ENCODE results near the gene CD84. TPM values are rescaled to one million over a fixed set of nuclear protein-coding genes. Genes with fewer than 3 reads are reported as not detected.
A peak's percentile ranks its signal among the peaks of the same experiment; 100 is the strongest.
"Not testable (repeated sequence)": the region's sequence is repeated elsewhere in the genome, so short reads cannot be mapped to it uniquely, and the experiment has no call there.

CD84 gene
- total RNA-seq, 1 experiment from 2014 or later = not detected

GRCh38 chr1:160534823-160535605 is 44.3 kb downstream of the CD84 start:
- intact Hi-C loops (cut with micrococcal nuclease) = no loop called here
- no TSS peak for BruUV-seq (replicated peaks)
- no peaks in the 10 kb centered on the region for H4K20me1 ChIP-seq (ENCODE audit: low read length)
- H3K4me1 ChIP-seq (ENCODE audit: insufficient read depth, low read length) = no peaks in the 10 kb centered on the region
- POLR2A ChIA-PET (ENCODE audit: unreplicated experiment) = no interaction called here
- CTCF ChIA-PET = no interaction called here
- no peaks in the 10 kb centered on the region for H3F3A ChIP-seq (ENCODE audit: low read length, unreplicated experiment)
- H3K9me3 ChIP-seq (ENCODE audit: low read length) = peaks cover 13% of the 10 kb centered on the region
- no peak overlapping the region for H3K9ac ChIP-seq (ENCODE audit: low read length)
- H3K27ac ChIP-seq (ENCODE audit: low read length) = no peak overlapping the region
- no peaks in the 10 kb centered on the region for H3K36me3 ChIP-seq (ENCODE audit: low read depth, low read length)
- TF ChIP-seq CTCF (conservative IDR thresholded peaks at IDR 0.05; ENCODE audit: low read depth, low read length) = peak; percentile 32; the same call in 1 of the 2 replicates
- no peak for TF ChIP-seq EZH2phosphoT487 (IDR thresholded peaks at IDR 0.05; ENCODE audit: borderline replicate concordance, low read length)
- no peak for TF ChIP-seq EZH2 (IDR thresholded peaks at IDR 0.05; ENCODE audit: low read length, unreplicated experiment)
- H3K4me3 ChIP-seq (ENCODE audit: low read length) = no peak overlapping the region
- H3K4me2 ChIP-seq (ENCODE audit: low read length) = no peak overlapping the region
- no peaks in the 10 kb centered on the region for H3K79me2 ChIP-seq (ENCODE audit: low read length)
- peaks cover 34% of the 10 kb centered on the region for H3K27me3 ChIP-seq (ENCODE audit: low read length)
- no peaks in the 10 kb centered on the region for H3K9me2 ChIP-seq (replicated peaks; ENCODE audit: low read length)
- ATAC-seq (no peak), DNase-seq (no peak)
- no peak overlapping the region for H2AFZ ChIP-seq (ENCODE audit: low read length)

GRCh38 chr1:160532557-160532813 is 46.8 kb downstream of the CD84 start:
- POLR2A ChIA-PET (ENCODE audit: unreplicated experiment); H3K4me3 ChIP-seq (ENCODE audit: low read length); H3K27ac ChIP-seq (ENCODE audit: low read length); H3K9ac ChIP-seq (ENCODE audit: low read length); H3K79me2 ChIP-seq (ENCODE audit: low read length); H3K36me3 ChIP-seq (ENCODE audit: low read depth, low read length); intact Hi-C loops (cut with micrococcal nuclease); DNase-seq; H3F3A ChIP-seq (ENCODE audit: low read length, unreplicated experiment); H3K4me2 ChIP-seq (ENCODE audit: low read length); H3K4me1 ChIP-seq (ENCODE audit: insufficient read depth, low read length); H3K9me2 ChIP-seq (replicated peaks; ENCODE audit: low read length); CTCF ChIA-PET; ATAC-seq; H2AFZ ChIP-seq (ENCODE audit: low read length); H4K20me1 ChIP-seq (ENCODE audit: low read length); BruUV-seq (replicated peaks): not testable (repeated sequence)
- peaks cover 13% of the 10 kb centered on the region for H3K9me3 ChIP-seq (ENCODE audit: low read length)
- peaks cover 40% of the 10 kb centered on the region for H3K27me3 ChIP-seq (ENCODE audit: low read length)

GRCh38 chr1:160531809-160532556 is 47.3 kb downstream of the CD84 start:
- H3K4me2 ChIP-seq (ENCODE audit: low read length); H3K9me2 ChIP-seq (replicated peaks; ENCODE audit: low read length); CTCF ChIA-PET; H3K4me1 ChIP-seq (ENCODE audit: insufficient read depth, low read length); H2AFZ ChIP-seq (ENCODE audit: low read length); H3K9ac ChIP-seq (ENCODE audit: low read length); DNase-seq; BruUV-seq (replicated peaks); H3F3A ChIP-seq (ENCODE audit: low read length, unreplicated experiment); intact Hi-C loops (cut with micrococcal nuclease); H3K27ac ChIP-seq (ENCODE audit: low read length); ATAC-seq; H3K4me3 ChIP-seq (ENCODE audit: low read length); H3K79me2 ChIP-seq (ENCODE audit: low read length); POLR2A ChIA-PET (ENCODE audit: unreplicated experiment); H3K36me3 ChIP-seq (ENCODE audit: low read depth, low read length); H4K20me1 ChIP-seq (ENCODE audit: low read length): not testable (repeated sequence)
- peaks cover 35% of the 10 kb centered on the region for H3K27me3 ChIP-seq (ENCODE audit: low read length)
- H3K9me3 ChIP-seq (ENCODE audit: low read length) = peaks cover 13% of the 10 kb centered on the region

- CTCF ChIA-PET; H3K36me3 ChIP-seq (ENCODE audit: low read depth, low read length): not testable (repeated sequence)
Measured at GRCh38 chr1:160529401-160529952, 49.8 kb downstream of the CD84 start.

GRCh38 chr1:160523789-160524188 is 55.5 kb downstream of the CD84 start:
- H3K9ac ChIP-seq (ENCODE audit: low read length); DNase-seq; H3K36me3 ChIP-seq (ENCODE audit: low read depth, low read length); H4K20me1 ChIP-seq (ENCODE audit: low read length); H3F3A ChIP-seq (ENCODE audit: low read length, unreplicated experiment); H3K4me3 ChIP-seq (ENCODE audit: low read length); H2AFZ ChIP-seq (ENCODE audit: low read length); H3K9me3 ChIP-seq (ENCODE audit: low read length); POLR2A ChIA-PET (ENCODE audit: unreplicated experiment); H3K9me2 ChIP-seq (replicated peaks; ENCODE audit: low read length); ATAC-seq; H3K27me3 ChIP-seq (ENCODE audit: low read length); H3K4me2 ChIP-seq (ENCODE audit: low read length); intact Hi-C loops (cut with micrococcal nuclease); BruUV-seq (replicated peaks); H3K79me2 ChIP-seq (ENCODE audit: low read length); H3K4me1 ChIP-seq (ENCODE audit: insufficient read depth, low read length); H3K27ac ChIP-seq (ENCODE audit: low read length): not testable (repeated sequence)
- CTCF ChIA-PET = interaction anchor here (0.6 kb wide), 1 partner anchor 14 kb away, joined by 3 read pairs; no protein-coding TSS in a partner anchor

More at GRCh38 chr1:160529401-160529952, 49.8 kb downstream of the CD84 start:
- H3K9me2 ChIP-seq (replicated peaks; ENCODE audit: low read length); POLR2A ChIA-PET (ENCODE audit: unreplicated experiment); DNase-seq; H3K9ac ChIP-seq (ENCODE audit: low read length); H3K79me2 ChIP-seq (ENCODE audit: low read length); H3K4me3 ChIP-seq (ENCODE audit: low read length); H3K4me1 ChIP-seq (ENCODE audit: insufficient read depth, low read length); ATAC-seq; H3F3A ChIP-seq (ENCODE audit: low read length, unreplicated experiment); BruUV-seq (replicated peaks); intact Hi-C loops (cut with micrococcal nuclease); H4K20me1 ChIP-seq (ENCODE audit: low read length); H3K27ac ChIP-seq (ENCODE audit: low read length); H3K4me2 ChIP-seq (ENCODE audit: low read length); H3K9me3 ChIP-seq (ENCODE audit: low read length); H2AFZ ChIP-seq (ENCODE audit: low read length): not testable (repeated sequence)
- H3K27me3 ChIP-seq (ENCODE audit: low read length) = peaks cover 32% of the 10 kb centered on the region

Data from PC-3 (cell line).